Mucosa of rectum (tissue), 2 donors: ENCODE data around the gene PPFIBP1.

Source experiments
- H3K27ac ChIP-seq, 2 donors: one replicate each; pipeline ENCODE4 v1.7.0; 2013; ENCODE audit warnings: inconsistent platforms in 2 of 2, low read depth in 2 of 2, low read length in 2 of 2
- H3K27me3 ChIP-seq, 2 donors: one replicate each; pipeline ENCODE4 v1.7.0; 2013; ENCODE audit warnings: low read length in 2 of 2; ENCODE audit not compliant: control insufficient read depth in 2 of 2, insufficient read depth in 2 of 2
- H3K36me3 ChIP-seq, 2 donors: one replicate each; pipeline ENCODE4 v1.7.0; 2013; ENCODE audit warnings: low read length in 2 of 2; ENCODE audit not compliant: control insufficient read depth in 2 of 2, insufficient read depth in 2 of 2
- H3K4me1 ChIP-seq, 2 donors: one replicate each; pipeline ENCODE4 v1.7.0; 2013; ENCODE audit warnings: low read length in 2 of 2, mild to moderate bottlenecking in 1 of 2; ENCODE audit not compliant: control insufficient read depth in 2 of 2, insufficient read depth in 2 of 2
- H3K4me3 ChIP-seq, 2 donors: one replicate each; pipeline ENCODE4 v1.7.0; 2013; ENCODE audit warnings: low read length in 2 of 2
- H3K9ac ChIP-seq, 2 donors: one replicate each; pipeline ENCODE4 v1.7.0; 2013; ENCODE audit warnings: low read length in 2 of 2, low read depth in 1 of 2, mild to moderate bottlenecking in 1 of 2
- H3K9me3 ChIP-seq, 2 donors: one replicate each; pipeline ENCODE4 v1.7.0; 2013; ENCODE audit warnings: low read length in 2 of 2; ENCODE audit not compliant: control insufficient read depth in 2 of 2
- donor health status: healthy.
- donor health status: Normal muscosa, but diverticular disease.

PPFIBP1 gene

DNA sequence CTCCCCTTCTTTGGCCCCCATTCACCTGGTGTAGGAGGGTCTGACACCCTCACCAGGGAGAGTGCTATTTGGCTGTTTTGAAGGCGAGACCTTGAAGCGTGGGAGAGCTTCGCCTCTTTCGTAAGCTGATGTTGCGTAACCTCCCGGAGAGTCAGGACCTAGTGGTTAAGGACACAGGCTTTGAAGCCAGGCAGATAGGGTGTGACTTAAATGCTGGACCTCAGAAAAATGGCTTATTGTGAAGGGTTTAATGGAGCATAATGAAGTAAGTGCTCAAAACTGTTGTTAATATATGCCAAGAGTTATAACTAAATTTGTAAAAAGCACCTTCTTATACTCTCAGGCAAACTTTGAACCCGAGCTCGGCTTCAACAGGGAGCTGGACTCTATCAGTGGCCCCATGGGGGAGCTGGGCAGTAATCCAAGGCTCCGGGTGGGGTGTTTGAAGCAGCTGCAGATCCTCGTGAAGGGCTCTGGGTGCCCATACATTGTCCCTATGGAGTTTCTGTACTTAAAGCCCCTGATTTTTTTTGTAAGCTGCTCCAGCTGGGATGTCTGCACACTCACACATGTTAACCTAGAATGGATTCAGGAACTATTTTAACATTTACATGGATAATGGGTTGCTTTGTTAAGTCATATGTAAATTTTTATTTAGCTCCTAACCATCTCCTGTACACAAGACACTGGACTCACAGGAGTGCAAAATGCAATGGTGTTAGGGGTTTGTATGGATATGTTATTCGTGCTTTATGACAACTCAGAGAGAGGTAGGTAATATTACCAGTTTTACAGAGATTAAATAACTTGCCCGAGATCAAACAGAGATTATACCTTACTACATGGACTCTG is 26.0 kb downstream of the PPFIBP1 start:
- H3K9me3 ChIP-seq = no peaks in the 10 kb centered on the region
- no peaks in the 10 kb centered on the region for H3K27me3 ChIP-seq
- H3K4me3 ChIP-seq = peak overlapping the region in 1 of 2 donors; percentile 37
- peaks cover 10 to 14% of the 10 kb centered on the region in 2 donors for H3K4me1 ChIP-seq
- peak overlapping the region; percentile 29 to 49 for H3K27ac ChIP-seq
- H3K9ac ChIP-seq = no peak overlapping the region
- no peaks in the 10 kb centered on the region for H3K36me3 ChIP-seq

DNA sequence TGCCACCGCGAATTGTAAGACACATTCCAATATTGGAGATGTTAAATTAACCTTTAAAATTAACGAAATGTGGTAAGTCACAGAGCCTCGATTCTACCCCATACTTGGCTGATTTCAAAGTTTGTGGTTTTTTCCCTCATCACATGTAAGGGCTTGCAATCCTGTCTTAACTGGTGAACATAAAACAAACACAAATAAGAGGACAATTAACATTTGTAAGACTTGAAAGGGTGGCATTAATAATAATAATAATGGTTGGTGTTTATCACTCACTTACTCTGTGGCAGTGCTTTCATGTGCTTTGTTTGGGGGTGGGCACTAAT is 26.6 kb downstream of the PPFIBP1 start:
- H3K27me3 ChIP-seq = no peaks in the 10 kb centered on the region
- H3K4me3 ChIP-seq = no peak overlapping the region
- no peaks in the 10 kb centered on the region for H3K9me3 ChIP-seq
- peaks cover 10 to 14% of the 10 kb centered on the region in 2 donors for H3K4me1 ChIP-seq
- no peaks in the 10 kb centered on the region for H3K36me3 ChIP-seq
- no peak overlapping the region for H3K27ac ChIP-seq
- H3K9ac ChIP-seq = no peak overlapping the region

DNA sequence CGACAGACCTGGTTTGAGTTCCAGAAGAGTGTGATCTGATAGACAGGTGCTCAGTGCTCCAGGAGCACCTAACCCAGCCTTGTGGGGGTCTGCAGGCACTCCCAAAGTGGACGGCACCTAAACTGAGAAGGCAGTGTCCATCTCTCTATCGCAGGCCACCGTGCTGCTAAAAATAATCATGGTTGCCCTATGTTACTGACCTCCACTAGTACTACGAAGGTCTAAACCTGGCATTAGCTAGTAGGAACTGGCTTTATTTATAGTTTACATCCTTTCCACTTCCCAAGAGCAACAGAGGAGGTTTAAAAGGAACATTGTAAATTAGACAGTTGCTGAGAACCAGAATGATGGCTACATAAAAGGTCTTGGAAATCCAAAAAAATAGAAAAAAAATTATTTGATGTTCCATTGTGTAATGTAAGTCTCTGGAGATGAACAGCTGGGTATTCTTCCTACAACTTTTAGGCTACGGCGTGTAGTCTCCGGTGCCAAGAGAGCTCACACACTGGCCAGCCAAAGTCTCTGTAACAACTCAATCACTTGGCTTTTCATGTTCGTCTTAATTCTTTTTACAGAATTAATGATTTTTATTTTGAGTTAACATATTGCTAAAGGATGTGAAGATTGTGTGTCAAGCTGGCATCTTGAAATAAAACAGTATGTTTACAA is 27.3 kb downstream of the PPFIBP1 start:
- Histone ChIP-seq H3K4me3 (no peak overlapping the region), H3K27ac (no peak overlapping the region), H3K9ac (no peak overlapping the region), H3K4me1 (peaks cover 10 to 14% of the 10 kb centered on the region in 2 donors), H3K27me3 (no peaks in the 10 kb centered on the region), H3K36me3 (no peaks in the 10 kb centered on the region), H3K9me3 (no peaks in the 10 kb centered on the region)

DNA sequence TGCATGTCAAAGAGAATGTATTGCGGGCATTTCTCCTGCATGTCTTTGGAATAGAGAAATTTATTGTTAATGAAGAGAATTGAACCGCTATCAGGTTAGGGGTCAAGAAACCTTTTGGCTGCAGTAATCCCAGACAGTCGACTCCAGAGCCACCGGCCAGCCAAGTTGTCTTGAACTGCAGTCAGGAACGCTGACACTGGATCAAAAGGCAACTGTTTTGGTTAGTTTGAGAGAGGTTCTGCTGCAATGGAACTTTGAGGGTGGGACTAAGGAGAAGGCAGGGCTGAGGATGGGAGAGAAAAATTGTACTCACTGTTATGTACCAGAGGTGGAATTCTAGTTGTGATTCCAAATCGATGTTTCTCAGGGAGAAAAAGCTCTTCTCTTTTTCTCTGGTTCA is 28.2 kb downstream of the PPFIBP1 start:
- H3K9ac ChIP-seq = no peak overlapping the region
- no peaks in the 10 kb centered on the region for H3K9me3 ChIP-seq
- no peak overlapping the region for H3K4me3 ChIP-seq
- H3K4me1 ChIP-seq = peaks cover 10 to 14% of the 10 kb centered on the region in 2 donors
- H3K36me3 ChIP-seq = no peaks in the 10 kb centered on the region
- no peaks in the 10 kb centered on the region for H3K27me3 ChIP-seq
- no peak overlapping the region for H3K27ac ChIP-seq

DNA sequence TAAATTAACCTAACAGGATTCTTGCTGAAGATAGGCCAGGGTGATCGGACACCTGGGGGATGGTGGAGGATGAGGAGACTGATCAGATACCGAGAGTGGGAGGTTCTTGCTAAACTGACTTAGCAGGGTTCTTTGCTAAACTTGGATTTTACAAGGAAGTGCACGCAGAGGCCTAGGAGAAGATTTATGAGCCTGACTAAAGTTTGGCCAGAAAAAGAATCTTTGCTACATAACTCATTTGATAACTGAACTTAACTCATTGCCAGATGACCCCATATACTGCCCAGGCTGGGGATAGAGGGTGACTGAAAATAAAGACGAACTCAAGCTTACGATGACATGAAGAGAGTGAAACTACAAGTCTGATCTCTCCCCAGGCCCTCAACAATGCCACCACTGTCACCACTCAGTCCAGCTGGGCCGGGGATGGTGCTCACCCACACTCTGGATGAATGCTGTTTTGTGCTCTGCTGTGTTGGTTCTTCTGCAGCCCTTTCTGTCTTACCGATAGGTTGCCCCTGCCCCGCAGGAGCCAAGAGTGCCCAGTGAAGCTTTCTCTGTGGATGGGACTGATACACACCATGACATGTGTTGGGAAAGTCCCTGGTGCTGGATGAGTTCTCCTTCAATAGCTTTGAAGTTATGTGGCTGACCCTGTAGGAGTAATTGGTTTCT is 29.0 kb downstream of the PPFIBP1 start:
- Histone ChIP-seq H3K27ac (no peak overlapping the region), H3K27me3 (no peaks in the 10 kb centered on the region), H3K4me3 (no peak overlapping the region), H3K9me3 (no peaks in the 10 kb centered on the region), H3K36me3 (no peaks in the 10 kb centered on the region), H3K4me1 (peaks cover 10 to 14% of the 10 kb centered on the region in 2 donors), H3K9ac (no peak overlapping the region)

DNA sequence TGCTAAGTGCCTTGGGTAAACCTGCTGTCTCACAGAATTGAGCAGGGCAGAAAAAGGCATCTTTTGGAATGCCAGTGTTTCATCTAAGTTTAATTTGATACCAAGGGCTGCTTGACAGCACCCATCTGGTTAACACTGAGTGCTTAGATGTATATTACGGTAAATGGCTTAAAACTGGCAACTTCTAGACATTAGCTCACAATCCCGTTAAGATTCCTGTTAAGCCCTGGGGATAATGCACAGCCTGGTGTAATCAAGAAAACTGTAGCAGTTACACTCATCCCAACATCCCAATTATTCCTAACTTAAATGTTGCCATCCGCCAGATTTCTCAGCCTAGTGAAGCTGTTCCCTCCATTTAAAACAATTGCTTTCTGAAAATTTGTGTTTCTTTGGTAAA is 29.9 kb downstream of the PPFIBP1 start:
- Histone ChIP-seq H3K9ac (no peak overlapping the region), H3K27ac (no peak overlapping the region), H3K4me3 (no peak overlapping the region), H3K36me3 (no peaks in the 10 kb centered on the region), H3K4me1 (peaks cover 10 to 14% of the 10 kb centered on the region in 2 donors), H3K9me3 (no peaks in the 10 kb centered on the region), H3K27me3 (no peaks in the 10 kb centered on the region)

DNA sequence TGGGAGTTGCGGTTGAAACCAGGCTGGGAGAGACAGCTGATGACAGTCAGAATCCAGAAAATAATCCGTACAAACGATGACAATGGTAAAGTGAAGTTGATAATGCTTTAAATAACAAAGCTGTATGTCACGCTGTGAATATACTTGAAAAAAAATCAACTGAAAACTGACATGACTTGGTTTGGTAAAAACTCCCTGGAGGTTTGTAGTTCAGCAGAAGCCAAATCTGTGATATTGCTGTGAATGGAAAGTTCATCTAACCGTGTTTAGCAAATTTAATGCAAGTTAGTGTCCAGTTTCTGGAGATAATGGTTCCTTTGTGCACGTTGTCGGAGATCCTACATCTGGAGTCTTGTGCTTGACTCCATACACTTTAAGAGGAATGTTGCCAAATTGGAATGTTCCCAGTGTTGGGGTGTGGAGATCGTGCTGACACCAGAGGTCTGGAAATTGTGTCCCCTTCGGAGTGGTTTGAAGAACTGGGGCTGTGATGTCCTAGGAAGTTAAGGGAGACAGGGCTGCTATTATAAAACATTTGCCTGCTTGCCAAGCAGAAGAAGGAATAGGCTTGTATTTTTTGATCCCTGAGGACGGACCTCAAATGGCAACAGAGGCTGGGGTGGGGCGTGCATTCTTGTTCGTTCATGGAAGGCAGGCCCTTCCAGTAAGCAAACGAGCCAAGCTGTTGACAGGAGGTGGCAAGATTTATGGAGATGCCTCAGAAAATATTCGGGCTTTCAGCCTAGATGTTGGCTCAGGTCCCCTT is 30.6 kb downstream of the PPFIBP1 start:
- Histone ChIP-seq H3K9ac (no peak overlapping the region), H3K4me1 (peaks cover 5 to 13% of the 10 kb centered on the region in 2 donors), H3K9me3 (no peaks in the 10 kb centered on the region), H3K36me3 (no peaks in the 10 kb centered on the region), H3K27me3 (no peaks in the 10 kb centered on the region), H3K4me3 (no peak overlapping the region), H3K27ac (peak overlapping the region; percentile 31 to 53)

DNA sequence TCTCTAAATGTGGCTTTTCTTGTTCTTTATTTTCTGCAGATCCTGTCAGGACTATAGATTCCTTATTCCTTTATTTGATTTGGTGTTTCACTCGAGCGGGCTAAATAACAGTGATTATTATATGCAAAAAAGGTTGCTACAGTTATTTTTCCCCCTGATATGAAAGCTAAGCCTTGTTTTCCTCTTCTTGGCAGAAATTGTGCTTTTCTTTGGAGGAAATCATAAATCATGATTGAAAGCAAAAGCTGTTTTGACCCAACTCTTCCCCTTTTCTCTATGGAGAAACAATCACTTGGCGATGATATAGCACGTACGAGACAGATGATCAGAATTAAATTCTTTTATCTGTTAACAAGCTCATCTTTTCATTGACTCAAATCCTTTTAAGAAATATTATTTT is 31.4 kb downstream of the PPFIBP1 start:
- Histone ChIP-seq H3K9me3 (no peaks in the 10 kb centered on the region), H3K27ac (peak overlapping the region; percentile 31 to 53), H3K27me3 (no peaks in the 10 kb centered on the region), H3K4me3 (peak overlapping the region in 1 of 2 donors; percentile 29), H3K9ac (no peak overlapping the region), H3K4me1 (peaks cover 0 to 5% of the 10 kb centered on the region in 2 donors), H3K36me3 (no peaks in the 10 kb centered on the region)

DNA sequence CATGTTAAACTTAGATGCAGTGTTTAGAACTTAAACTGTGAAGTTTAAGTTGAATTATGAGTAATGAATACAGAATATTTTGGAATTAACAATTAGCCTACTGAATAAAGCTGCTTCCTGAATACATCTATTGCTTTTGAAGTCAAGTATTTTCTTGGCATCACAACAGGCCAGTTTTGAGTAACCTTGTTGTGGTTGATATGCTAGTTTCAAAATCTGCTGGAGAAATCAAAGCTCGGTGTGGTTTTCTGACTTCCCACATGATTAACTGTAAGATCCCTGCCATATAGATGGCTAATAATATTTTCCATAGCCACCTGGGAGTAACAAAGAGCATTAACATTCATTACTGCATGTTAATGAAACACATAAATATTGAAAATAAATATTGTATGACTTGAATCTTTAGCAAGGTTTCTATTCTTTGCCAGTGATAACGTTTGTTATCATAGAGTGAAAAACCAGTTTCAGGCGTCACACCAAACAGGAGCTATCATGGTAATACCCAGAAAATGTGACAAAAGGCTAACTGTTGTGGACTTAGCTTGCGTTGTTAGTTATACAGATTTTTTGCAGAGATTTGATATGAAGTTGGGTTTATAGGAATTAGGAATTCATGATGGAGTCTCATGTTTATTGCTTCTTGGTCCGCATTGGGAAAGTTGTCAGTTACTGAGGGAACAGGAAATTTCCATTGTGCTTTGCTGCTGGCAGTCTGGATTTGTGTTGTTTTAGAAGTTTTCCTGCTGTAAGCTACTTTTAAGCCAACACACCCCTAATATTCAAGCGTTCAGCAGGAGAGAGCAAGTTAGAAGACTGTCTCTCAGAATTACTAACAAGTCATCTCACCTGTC is 32.1 kb downstream of the PPFIBP1 start:
- no peak overlapping the region for H3K4me3 ChIP-seq
- H3K9ac ChIP-seq = no peak overlapping the region
- peak overlapping the region in 1 of 2 donors; percentile 24 for H3K27ac ChIP-seq
- H3K4me1 ChIP-seq = peaks cover 0 to 5% of the 10 kb centered on the region in 2 donors
- H3K9me3 ChIP-seq = no peaks in the 10 kb centered on the region
- H3K27me3 ChIP-seq = no peaks in the 10 kb centered on the region
- H3K36me3 ChIP-seq = no peaks in the 10 kb centered on the region
